ENCODE data around the gene RERE. TPM values are rescaled to one million over a fixed set of nuclear protein-coding genes. Genes with fewer than 3 reads are reported as not detected.

Gene RERE
- total RNA-seq, 2 donors from 2014 or later, result 96.0 to 105 TPM

GRCh38 chr1:8487249-8487648 is 330.2 kb downstream of the RERE start:
- no peaks in the 10 kb centered on the region for H3K36me3 ChIP-seq
- no peak overlapping the region for H3K9ac ChIP-seq (ENCODE audit: low read depth in 2 of 2, low read length in 2 of 2)
- H3K27me3 ChIP-seq, result no peaks in the 10 kb centered on the region
- no peak overlapping the region for H3K4me3 ChIP-seq
- no peak overlapping the region for H3K27ac ChIP-seq
- intact Hi-C loops (cut with DNase I), result no loop called here
- H3K9me3 ChIP-seq, result no peaks in the 10 kb centered on the region
- H3K4me1 ChIP-seq, result no peaks in the 10 kb centered on the region
- no peak for TF ChIP-seq CTCF (IDR thresholded peaks at IDR 0.05)
- DNase-seq, result no peak

- H3K4me1 ChIP-seq, result no peaks in the 10 kb centered on the region
- no peak for DNase-seq
- no peaks in the 10 kb centered on the region for H3K36me3 ChIP-seq
- no peak for TF ChIP-seq CTCF (IDR thresholded peaks at IDR 0.05)
- H3K4me3 ChIP-seq, result no peak overlapping the region
- no peak overlapping the region for H3K27ac ChIP-seq
- no peak overlapping the region for H3K9ac ChIP-seq (ENCODE audit: low read depth in 2 of 2, low read length in 2 of 2)
- H3K27me3 ChIP-seq, result no peaks in the 10 kb centered on the region
- intact Hi-C loops (cut with DNase I), result no loop called here
- no peaks in the 10 kb centered on the region for H3K9me3 ChIP-seq
Observed at GRCh38 chr1:8486047-8486446, 331.4 kb downstream of the RERE start.

- no peaks in the 10 kb centered on the region for H3K9me3 ChIP-seq
- no peak for DNase-seq
- no peak overlapping the region for H3K4me3 ChIP-seq
- H3K27me3 ChIP-seq, result no peaks in the 10 kb centered on the region
- no peaks in the 10 kb centered on the region for H3K4me1 ChIP-seq
- TF ChIP-seq CTCF (IDR thresholded peaks at IDR 0.05), result no peak
- H3K36me3 ChIP-seq, result no peaks in the 10 kb centered on the region
- H3K27ac ChIP-seq, result no peak overlapping the region
- intact Hi-C loops (cut with DNase I), result no loop called here
- H3K9ac ChIP-seq (ENCODE audit: low read depth in 2 of 2, low read length in 2 of 2), result no peak overlapping the region
Observed at GRCh38 chr1:8483586-8483985, 333.9 kb downstream of the RERE start.

GRCh38 chr1:8482979-8483381 is 334.5 kb downstream of the RERE start:
- Histone ChIP-seq H3K4me3 (no peak overlapping the region), H3K9me3 (no peaks in the 10 kb centered on the region), H3K27ac (no peak overlapping the region), H3K9ac (ENCODE audit: low read depth in 2 of 2, low read length in 2 of 2) (no peak overlapping the region), H3K27me3 (no peaks in the 10 kb centered on the region), H3K36me3 (no peaks in the 10 kb centered on the region), H3K4me1 (no peaks in the 10 kb centered on the region)
- DNase-seq, result no peak
- TF ChIP-seq CTCF (IDR thresholded peaks at IDR 0.05), result no peak
- intact Hi-C loops (cut with DNase I), result no loop called here

GRCh38 chr1:8481650-8482380 is 335.6 kb downstream of the RERE start:
- H3K4me1 ChIP-seq, result no peaks in the 10 kb centered on the region
- DNase-seq, result no peak
- no peak overlapping the region for H3K4me3 ChIP-seq
- H3K9me3 ChIP-seq, result no peaks in the 10 kb centered on the region
- intact Hi-C loops (cut with DNase I), result no loop called here
- H3K27ac ChIP-seq, result no peak overlapping the region
- TF ChIP-seq CTCF (IDR thresholded peaks at IDR 0.05), result no peak
- no peaks in the 10 kb centered on the region for H3K36me3 ChIP-seq
- no peaks in the 10 kb centered on the region for H3K27me3 ChIP-seq
- no peak overlapping the region for H3K9ac ChIP-seq (ENCODE audit: low read depth in 2 of 2, low read length in 2 of 2)
